Activated CD4-positive, alpha-beta T cell treated with anti-CD3 and anti-CD28 coated beads, Interleukin-2, amount 50 U/mL, for 24 hours (primary cell): Measurements from ENCODE around the gene AOC3.

Source experiments
- DNase-seq, 2 donors: peaks; one replicate each; pipeline ENCODE4 v3.0.0-alpha.2; 2020; ENCODE audit warnings: low read depth in 1 of 2, low spot score in 1 of 2

Gene AOC3

GRCh38 chr17:42850954-42851353 lies at the start of gene AOC3:
Gene AOC3 (plus strand): TSS chr17:42851199. CDS start chr17:42851344, 145 bp downstream.
- DNase-seq: no peak

- no peak for DNase-seq
Observed at GRCh38 chr17:42803074-42803883, 47.7 kb upstream of the AOC3 start.

GRCh38 chr17:42804918-42805367 lies 46.1 kb upstream of the AOC3 start:
- no peak for DNase-seq

- DNase-seq: no peak
Observed at GRCh38 chr17:42806249-42806648, 44.8 kb upstream of the AOC3 start.

GRCh38 chr17:42809250-42809649 lies 41.7 kb upstream of the AOC3 start:
- DNase-seq: no peak

GRCh38 chr17:42814633-42815399 lies 36.2 kb upstream of the AOC3 start:
- no peak for DNase-seq

GRCh38 chr17:42817866-42818265 lies 33.1 kb upstream of the AOC3 start:
- DNase-seq: no peak

- DNase-seq: no peak
Observed at GRCh38 chr17:42818379-42818778, 32.6 kb upstream of the AOC3 start.

GRCh38 chr17:42819939-42820535 lies 31.0 kb upstream of the AOC3 start:
- DNase-seq: peak in 1 of 2 donors; percentile 48

- no peak for DNase-seq
Observed at GRCh38 chr17:42821176-42821575, 29.8 kb upstream of the AOC3 start.

GRCh38 chr17:42827472-42827871 lies 23.5 kb upstream of the AOC3 start:
- DNase-seq: no peak

GRCh38 chr17:42830971-42831370 lies 20.0 kb upstream of the AOC3 start:
- no peak for DNase-seq

- DNase-seq: no peak
Observed at GRCh38 chr17:42832213-42832933, 18.6 kb upstream of the AOC3 start.

- DNase-seq: peak; percentile 84 to 87
Observed at GRCh38 chr17:42832934-42833766, 17.8 kb upstream of the AOC3 start, which contains the start of gene PSME3. Gene PSME3 (plus strand): TSS chr17:42833397. CDS start chr17:42833632, 235 bp downstream.

GRCh38 chr17:42833767-42834422 lies 17.1 kb upstream of the AOC3 start:
- no peak for DNase-seq

- no peak for DNase-seq
Observed at GRCh38 chr17:42835732-42836131, 15.3 kb upstream of the AOC3 start.

- DNase-seq: no peak
Observed at GRCh38 chr17:42841975-42842685, 8.9 kb upstream of the AOC3 start.

GRCh38 chr17:42843358-42843934 lies 7.6 kb upstream of the AOC3 start:
- DNase-seq: no peak

- no peak for DNase-seq
Observed at GRCh38 chr17:42844271-42844670, 6.7 kb upstream of the AOC3 start, which contains the start of gene AOC2. Gene AOC2 (plus strand): TSS chr17:42844580. CDS start chr17:42844627, 47 bp downstream.
